Measurements from ENCODE around the gene ZNF646. TPM values are rescaled to one million over a fixed set of nuclear protein-coding genes. Genes with fewer than 3 reads are reported as not detected.
A peak's percentile ranks its signal among the peaks of the same experiment; 100 is the strongest.

ZNF646 gene
- total RNA-seq, 1 experiment from 2014 or later, result 26.8 TPM

DNA sequence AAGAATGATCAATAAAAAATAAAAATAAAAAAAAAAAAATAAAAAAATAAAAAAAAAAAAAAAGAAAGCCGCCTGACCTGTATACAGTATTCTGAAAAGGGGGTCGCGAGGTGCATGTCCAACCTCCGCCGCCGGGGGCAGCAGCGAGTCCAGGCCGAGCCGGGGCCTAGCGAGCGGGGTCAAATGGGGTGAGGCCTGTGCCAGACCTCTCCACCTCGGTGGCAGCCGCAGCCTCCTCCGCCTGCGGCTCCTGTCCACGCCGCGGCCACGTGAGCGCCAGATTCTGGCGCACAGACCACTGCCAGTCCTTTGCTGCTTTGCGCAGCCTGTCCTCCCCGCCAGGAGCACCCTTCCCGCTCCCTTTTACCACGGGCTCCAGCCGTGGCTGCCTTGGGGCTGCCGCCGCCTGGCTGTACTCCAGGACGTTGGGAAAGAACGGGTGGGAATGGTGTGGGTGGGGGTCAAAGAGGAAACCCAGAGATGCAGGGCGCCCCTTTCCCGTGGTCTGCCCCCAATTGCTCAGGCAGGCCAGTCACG, 31.5 kb downstream of the ZNF646 start:
- ChIA-PET POLR2A (no interaction called here), CTCF (no interaction called here)
- DNase-seq (ENCODE audit: low read depth, low spot score) (no peak), ATAC-seq (peak; percentile 80)
- no peaks in the 10 kb centered on the region for H3K27me3 ChIP-seq (ENCODE audit: control insufficient read depth, insufficient read depth, low read length)
- TF ChIP-seq SIN3A (IDR thresholded peaks at IDR 0.05; ENCODE audit: borderline replicate concordance, insufficient read depth, low read depth, low read length), result 0 out of 2 replicates have a peak, but pooled peaks have one; percentile 30
- TF ChIP-seq, protein P1, sequence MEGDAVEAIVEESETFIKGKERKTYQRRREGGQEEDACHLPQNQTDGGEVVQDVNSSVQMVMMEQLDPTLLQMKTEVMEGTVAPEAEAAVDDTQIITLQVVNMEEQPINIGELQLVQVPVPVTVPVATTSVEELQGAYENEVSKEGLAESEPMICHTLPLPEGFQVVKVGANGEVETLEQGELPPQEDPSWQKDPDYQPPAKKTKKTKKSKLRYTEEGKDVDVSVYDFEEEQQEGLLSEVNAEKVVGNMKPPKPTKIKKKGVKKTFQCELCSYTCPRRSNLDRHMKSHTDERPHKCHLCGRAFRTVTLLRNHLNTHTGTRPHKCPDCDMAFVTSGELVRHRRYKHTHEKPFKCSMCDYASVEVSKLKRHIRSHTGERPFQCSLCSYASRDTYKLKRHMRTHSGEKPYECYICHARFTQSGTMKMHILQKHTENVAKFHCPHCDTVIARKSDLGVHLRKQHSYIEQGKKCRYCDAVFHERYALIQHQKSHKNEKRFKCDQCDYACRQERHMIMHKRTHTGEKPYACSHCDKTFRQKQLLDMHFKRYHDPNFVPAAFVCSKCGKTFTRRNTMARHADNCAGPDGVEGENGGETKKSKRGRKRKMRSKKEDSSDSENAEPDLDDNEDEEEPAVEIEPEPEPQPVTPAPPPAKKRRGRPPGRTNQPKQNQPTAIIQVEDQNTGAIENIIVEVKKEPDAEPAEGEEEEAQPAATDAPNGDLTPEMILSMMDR (IDR thresholded peaks at IDR 0.05), result peak; percentile 98
- TF ChIP-seq, protein P2, sequence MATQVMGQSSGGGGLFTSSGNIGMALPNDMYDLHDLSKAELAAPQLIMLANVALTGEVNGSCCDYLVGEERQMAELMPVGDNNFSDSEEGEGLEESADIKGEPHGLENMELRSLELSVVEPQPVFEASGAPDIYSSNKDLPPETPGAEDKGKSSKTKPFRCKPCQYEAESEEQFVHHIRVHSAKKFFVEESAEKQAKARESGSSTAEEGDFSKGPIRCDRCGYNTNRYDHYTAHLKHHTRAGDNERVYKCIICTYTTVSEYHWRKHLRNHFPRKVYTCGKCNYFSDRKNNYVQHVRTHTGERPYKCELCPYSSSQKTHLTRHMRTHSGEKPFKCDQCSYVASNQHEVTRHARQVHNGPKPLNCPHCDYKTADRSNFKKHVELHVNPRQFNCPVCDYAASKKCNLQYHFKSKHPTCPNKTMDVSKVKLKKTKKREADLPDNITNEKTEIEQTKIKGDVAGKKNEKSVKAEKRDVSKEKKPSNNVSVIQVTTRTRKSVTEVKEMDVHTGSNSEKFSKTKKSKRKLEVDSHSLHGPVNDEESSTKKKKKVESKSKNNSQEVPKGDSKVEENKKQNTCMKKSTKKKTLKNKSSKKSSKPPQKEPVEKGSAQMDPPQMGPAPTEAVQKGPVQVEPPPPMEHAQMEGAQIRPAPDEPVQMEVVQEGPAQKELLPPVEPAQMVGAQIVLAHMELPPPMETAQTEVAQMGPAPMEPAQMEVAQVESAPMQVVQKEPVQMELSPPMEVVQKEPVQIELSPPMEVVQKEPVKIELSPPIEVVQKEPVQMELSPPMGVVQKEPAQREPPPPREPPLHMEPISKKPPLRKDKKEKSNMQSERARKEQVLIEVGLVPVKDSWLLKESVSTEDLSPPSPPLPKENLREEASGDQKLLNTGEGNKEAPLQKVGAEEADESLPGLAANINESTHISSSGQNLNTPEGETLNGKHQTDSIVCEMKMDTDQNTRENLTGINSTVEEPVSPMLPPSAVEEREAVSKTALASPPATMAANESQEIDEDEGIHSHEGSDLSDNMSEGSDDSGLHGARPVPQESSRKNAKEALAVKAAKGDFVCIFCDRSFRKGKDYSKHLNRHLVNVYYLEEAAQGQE (IDR thresholded peaks at IDR 0.05; ENCODE audit: insufficient read depth in 1 of 2, low read depth in 2 of 2, low read length in 1 of 2), result no peak
- in situ Hi-C loops (cut with HindIII; ENCODE audit: low pct_unique_long_range_greater_than_20kb, low sequenced_read_pairs) (no loop called here), intact Hi-C loops (cut with micrococcal nuclease; ENCODE audit: unreplicated experiment) (no loop called here)
- peak overlapping the region in 1 of 2 experiments; percentile 38; a peak in 2 of 4 replicates for H3K4me3 ChIP-seq (ENCODE audit: low read depth in 2 of 2, low read length in 2 of 2)
- peak overlapping the region; percentile 69 for H3K27ac ChIP-seq (ENCODE audit: low read length)
- BruUV-seq (replicated peaks), result no TSS peak
- H3K9me3 ChIP-seq (ENCODE audit: control insufficient read depth, insufficient read depth, low read depth, low read length), result no peaks in the 10 kb centered on the region
- H3K36me3 ChIP-seq (ENCODE audit: control insufficient read depth, insufficient read depth, low read length), result no peaks in the 10 kb centered on the region; the same call in 1 of the 2 replicates
- H3K4me1 ChIP-seq (ENCODE audit: control insufficient read depth, insufficient read depth, low read length), result peaks cover 9% of the 10 kb centered on the region; the same call in 1 of the 2 replicates

DNA sequence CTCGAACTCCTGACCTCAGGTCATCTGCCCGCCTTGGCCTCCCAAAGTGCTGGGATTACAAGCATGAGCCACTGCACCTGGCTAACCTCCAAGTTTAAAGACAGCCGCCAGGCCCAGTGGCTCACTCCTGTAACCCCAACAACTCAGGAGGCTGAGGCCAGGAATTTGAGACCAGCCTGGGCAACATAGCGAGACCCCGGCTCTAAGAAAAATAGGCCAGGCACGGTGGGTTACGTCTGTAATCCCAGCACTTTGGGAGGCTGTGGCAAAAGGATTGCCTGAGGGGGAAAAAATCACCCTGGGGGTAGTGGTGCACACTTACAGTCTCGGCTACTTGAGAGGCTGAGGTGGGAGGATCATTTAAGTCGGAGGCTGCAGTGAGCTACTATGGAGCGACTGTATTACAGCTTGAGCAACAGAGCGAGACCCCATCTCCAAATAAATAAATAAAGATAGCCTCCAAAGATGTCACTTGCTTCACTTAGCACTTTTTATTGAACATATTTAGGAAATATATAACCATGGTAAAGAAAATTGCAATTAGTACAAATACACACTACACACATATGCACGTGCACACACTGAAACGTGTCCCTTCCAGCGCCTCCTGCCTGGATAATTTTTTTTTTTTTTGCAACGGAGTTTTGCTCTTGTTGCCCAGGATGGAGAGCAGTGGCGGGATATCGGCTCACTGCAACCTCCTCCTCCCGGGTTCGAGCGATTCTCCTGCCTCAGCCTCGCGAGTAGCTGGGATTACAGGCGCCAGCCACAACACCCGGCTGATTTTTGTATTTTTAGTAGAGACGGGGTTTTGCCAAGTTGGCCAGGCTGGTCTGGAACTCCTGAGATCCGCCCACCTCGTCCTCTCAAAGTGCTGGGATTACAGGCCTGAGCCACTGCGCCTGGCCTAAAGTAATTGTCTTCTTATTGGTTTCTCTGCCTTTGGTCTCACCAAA, 32.6 kb downstream of the ZNF646 start:
- DNase-seq (ENCODE audit: low read depth, low spot score), result no peak
- Histone ChIP-seq H3K9me3 (ENCODE audit: control insufficient read depth, insufficient read depth, low read depth, low read length) (no peaks in the 10 kb centered on the region), H3K4me1 (ENCODE audit: control insufficient read depth, insufficient read depth, low read length) (peaks cover 9% of the 10 kb centered on the region; the same call in 1 of the 2 replicates), H3K4me3 (ENCODE audit: low read depth in 2 of 2, low read length in 2 of 2) (no peak overlapping the region), H3K27ac (ENCODE audit: low read length) (no peak overlapping the region), H3K36me3 (ENCODE audit: control insufficient read depth, insufficient read depth, low read length) (no peaks in the 10 kb centered on the region; the same call in 1 of the 2 replicates), H3K27me3 (ENCODE audit: control insufficient read depth, insufficient read depth, low read length) (no peaks in the 10 kb centered on the region)
- ATAC-seq, result no peak
- no TSS peak for BruUV-seq (replicated peaks)
- TF ChIP-seq TCF7L2 (IDR thresholded peaks at IDR 0.05; ENCODE audit: low read depth, low read length), result no peak
- TF ChIP-seq, protein P1 (IDR thresholded peaks at IDR 0.05), result no peak
- TF ChIP-seq SIN3A (IDR thresholded peaks at IDR 0.05; ENCODE audit: borderline replicate concordance, insufficient read depth, low read depth, low read length), result no peak
- no peak for TF ChIP-seq POLR2AphosphoS5 (IDR thresholded peaks at IDR 0.05; ENCODE audit: low read depth, low read length)
- intact Hi-C loops (cut with micrococcal nuclease; ENCODE audit: unreplicated experiment), result no loop called here
- CTCF ChIA-PET, result interaction anchor here (0.7 kb wide), 1 partner anchor 237 kb away, joined by 5 read pairs; no protein-coding TSS in a partner anchor
- POLR2A ChIA-PET, result no interaction called here
- in situ Hi-C loops (cut with HindIII; ENCODE audit: low pct_unique_long_range_greater_than_20kb, low sequenced_read_pairs), result no loop called here

All from Panc1 (cell line).